Neural cell (in vitro differentiated cells): Measurements from ENCODE around the gene SLC16A2. TPM values are rescaled to one million over a fixed set of nuclear protein-coding genes. Genes with fewer than 3 reads are reported as not detected.

Experiments used
- H2AFZ ChIP-seq: fragments of 200-600, 300-800 bp; sonication (generic), shearing (Covaris generic); 2 replicates; pipeline ENCODE4 v1.6.0; 2014; ENCODE audit warnings: low read depth, mild to moderate bottlenecking, antibody characterized with exemption, low read length, moderate library complexity
- H3F3A ChIP-seq: fragments of 200-600 bp; shearing (Covaris generic); 2 replicates; pipeline ENCODE4 v1.6.1; 2016; ENCODE audit warnings: mild to moderate bottlenecking, moderate library complexity, mixed read lengths, antibody characterized with exemption, low read length; ENCODE audit not compliant: insufficient read depth, poor library complexity, severe bottlenecking
- H3K27ac ChIP-seq: fragments of 200-600, 300-800 bp; sonication (generic), shearing (Covaris generic); 2 replicates; pipeline ENCODE4 v1.5.1; 2014; ENCODE audit warnings: mild to moderate bottlenecking, low read length, moderate library complexity
- H3K27me3 ChIP-seq: fragments of 300-800, 200-600 bp; sonication (generic), shearing (Covaris generic); 2 replicates; pipeline ENCODE4 v1.6.0; 2014; ENCODE audit warnings: mild to moderate bottlenecking, low read depth, low read length, moderate library complexity; ENCODE audit not compliant: insufficient read depth
- H3K36me3 ChIP-seq: fragments of 300-800, 200-600 bp; sonication (generic), shearing (Covaris generic); 2 replicates; pipeline ENCODE4 v1.5.1; 2014; ENCODE audit warnings: mild to moderate bottlenecking, antibody characterized with exemption, low read length, moderate library complexity; ENCODE audit not compliant: insufficient read depth
- H3K4me2 ChIP-seq: fragments of 300-800, 200-600 bp; sonication (generic), shearing (Covaris generic); 2 replicates; pipeline ENCODE4 v1.6.0; 2014; ENCODE audit warnings: mild to moderate bottlenecking, low read length
- H3K4me3 ChIP-seq: fragments of 300-800, 200-600 bp; sonication (generic), shearing (Covaris generic); 2 replicates; pipeline ENCODE4 v1.5.1; 2014; ENCODE audit warnings: mild to moderate bottlenecking, low read length, moderate library complexity
- H3K79me2 ChIP-seq: fragments of 200-600 bp; shearing (Covaris generic); replicated peaks from 2 replicates; pipeline ENCODE4 v1.6.0; 2014; ENCODE audit warnings: mild to moderate bottlenecking, low read length, moderate library complexity; ENCODE audit not compliant: insufficient read depth
- H3K9ac ChIP-seq: fragments of 300-800, 200-600 bp; sonication (generic), shearing (Covaris generic); 2 replicates; pipeline ENCODE4 v1.6.1; 2016; ENCODE audit warnings: mild to moderate bottlenecking, low read length, mixed read lengths
- H3K9me2 ChIP-seq: fragments of 200-600 bp; shearing (Covaris generic); 2 replicates; pipeline ENCODE4 v1.6.1; 2016; ENCODE audit warnings: mild to moderate bottlenecking, low read length, mixed read lengths; ENCODE audit not compliant: insufficient read depth
- H3K9me3 ChIP-seq: fragments of 200-600, 300-800 bp; sonication (generic), shearing (Covaris generic); 2 replicates; pipeline ENCODE4 v1.6.1; 2016; ENCODE audit warnings: mild to moderate bottlenecking, mixed run types, low read length, moderate library complexity, mixed read lengths
- H4K20me1 ChIP-seq: fragments of 200-600 bp; shearing (Covaris generic); 2 replicates; pipeline ENCODE4 v1.6.1; 2016; ENCODE audit warnings: mild to moderate bottlenecking, mixed run types; ENCODE audit not compliant: insufficient read depth
- EP300 ChIP-seq: fragments of 450-650 bp; conservative IDR thresholded peaks from 2 replicates; pipeline ENCODE4 v1.6.1; 2014; ENCODE audit warnings: antibody characterized with exemption, mild to moderate bottlenecking, moderate library complexity; ENCODE audit not compliant: poor library complexity, severe bottlenecking
- EZH2 ChIP-seq: fragments of 200-600, 300-800 bp; shearing (Covaris generic), sonication (generic); IDR thresholded peaks from 2 replicates; pipeline ENCODE4 v1.6.1; 2014; ENCODE audit warnings: antibody characterized with exemption, low read length, borderline replicate concordance, mild to moderate bottlenecking; ENCODE audit not compliant: insufficient read depth, poor library complexity, severe bottlenecking
- MXI1 ChIP-seq: fragments of 450-650 bp; conservative IDR thresholded peaks from 2 replicates; pipeline ENCODE4 v1.6.1; 2014; ENCODE audit warnings: antibody characterized with exemption, mild to moderate bottlenecking; ENCODE audit not compliant: poor library complexity, severe bottlenecking
- POLR2AphosphoS5 ChIP-seq: IDR thresholded peaks from 2 replicates; pipeline ENCODE4 v1.6.1; 2012
- RAD21 ChIP-seq: fragments of 450-650 bp; conservative IDR thresholded peaks from 2 replicates; pipeline ENCODE4 v1.6.1; 2014; ENCODE audit warnings: antibody characterized with exemption, mild to moderate bottlenecking, moderate library complexity
- SMC3 ChIP-seq: fragments of 450-650 bp; conservative IDR thresholded peaks from 2 replicates; pipeline ENCODE4 v1.6.1; 2014; ENCODE audit warnings: antibody characterized with exemption, mild to moderate bottlenecking, moderate library complexity; ENCODE audit not compliant: poor library complexity
- TAF1 ChIP-seq: IDR thresholded peaks from 2 replicates; pipeline ENCODE4 v1.6.1; 2012; ENCODE audit warnings: low read depth
- polyA plus RNA-seq: library from polyadenylated mRNA; depleted of rRNA; stranded (reverse); fragments of >200 nt; gene quantifications from 2 replicates; pipeline ENCODE4 v1.2.3, GENCODE V29; 2014
- TF ChIP-seq, protein P1 (sequence below): fragments of 450-650 bp; IDR thresholded peaks from 2 replicates; pipeline ENCODE4 v1.5.1; 2014; ENCODE audit warnings: antibody characterized with exemption, mild to moderate bottlenecking, moderate library complexity; ENCODE audit not compliant: poor library complexity, severe bottlenecking
- TF ChIP-seq, protein P2 (sequence below): IDR thresholded peaks from 2 replicates; pipeline ENCODE4 v1.6.1; 2012; ENCODE audit warnings: borderline replicate concordance

Gene SLC16A2
- polyA plus RNA-seq, 1 donor from 2014 or later, result 14.5 TPM

DNA sequence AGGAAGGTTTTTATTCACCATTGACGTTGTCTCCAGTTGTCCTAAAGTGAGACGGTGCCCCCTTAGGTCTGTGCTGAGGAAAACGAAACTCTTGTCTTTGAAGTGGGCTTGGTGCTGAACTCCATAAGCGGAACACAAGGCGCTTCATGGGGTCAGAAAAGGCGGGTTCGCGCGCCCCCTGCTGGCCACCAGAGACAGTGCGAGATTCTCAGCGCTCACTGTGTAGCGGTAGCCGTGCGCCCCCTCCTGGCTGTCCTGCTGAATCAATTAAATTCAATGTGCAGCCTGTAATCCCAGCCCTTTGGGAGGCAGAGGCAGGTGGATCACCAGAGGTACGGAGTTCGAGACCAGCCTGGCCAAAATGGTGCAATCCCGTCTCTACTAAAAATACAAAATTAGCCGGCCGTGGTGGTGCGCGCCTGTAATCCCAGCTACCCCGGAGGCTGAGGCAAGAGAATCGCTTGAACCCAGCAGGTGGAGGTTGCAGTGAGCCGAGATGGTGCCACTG, 129.1 kb downstream of the SLC16A2 start:
- H3K27me3 ChIP-seq, result no peaks in the 10 kb centered on the region
- no peaks in the 10 kb centered on the region for H3K9me2 ChIP-seq
- H3F3A ChIP-seq, result no peaks in the 10 kb centered on the region
- H2AFZ ChIP-seq, result no peak overlapping the region
- H3K27ac ChIP-seq, result no peak overlapping the region
- H3K9ac ChIP-seq, result no peak overlapping the region
- H4K20me1 ChIP-seq, result no peaks in the 10 kb centered on the region
- H3K36me3 ChIP-seq, result no peaks in the 10 kb centered on the region
- H3K9me3 ChIP-seq, result no peaks in the 10 kb centered on the region
- H3K4me3 ChIP-seq, result no peak overlapping the region
- H3K79me2 ChIP-seq, result no peaks in the 10 kb centered on the region
- TF ChIP-seq SMC3 (peak; percentile 98), TAF1 (no peak), EP300 (no peak), MXI1 (no peak), POLR2AphosphoS5 (no peak), RAD21 (peak; percentile 95)
- TF ChIP-seq, protein P1, sequence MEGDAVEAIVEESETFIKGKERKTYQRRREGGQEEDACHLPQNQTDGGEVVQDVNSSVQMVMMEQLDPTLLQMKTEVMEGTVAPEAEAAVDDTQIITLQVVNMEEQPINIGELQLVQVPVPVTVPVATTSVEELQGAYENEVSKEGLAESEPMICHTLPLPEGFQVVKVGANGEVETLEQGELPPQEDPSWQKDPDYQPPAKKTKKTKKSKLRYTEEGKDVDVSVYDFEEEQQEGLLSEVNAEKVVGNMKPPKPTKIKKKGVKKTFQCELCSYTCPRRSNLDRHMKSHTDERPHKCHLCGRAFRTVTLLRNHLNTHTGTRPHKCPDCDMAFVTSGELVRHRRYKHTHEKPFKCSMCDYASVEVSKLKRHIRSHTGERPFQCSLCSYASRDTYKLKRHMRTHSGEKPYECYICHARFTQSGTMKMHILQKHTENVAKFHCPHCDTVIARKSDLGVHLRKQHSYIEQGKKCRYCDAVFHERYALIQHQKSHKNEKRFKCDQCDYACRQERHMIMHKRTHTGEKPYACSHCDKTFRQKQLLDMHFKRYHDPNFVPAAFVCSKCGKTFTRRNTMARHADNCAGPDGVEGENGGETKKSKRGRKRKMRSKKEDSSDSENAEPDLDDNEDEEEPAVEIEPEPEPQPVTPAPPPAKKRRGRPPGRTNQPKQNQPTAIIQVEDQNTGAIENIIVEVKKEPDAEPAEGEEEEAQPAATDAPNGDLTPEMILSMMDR, result peak; percentile 97
- TF ChIP-seq, protein P2, sequence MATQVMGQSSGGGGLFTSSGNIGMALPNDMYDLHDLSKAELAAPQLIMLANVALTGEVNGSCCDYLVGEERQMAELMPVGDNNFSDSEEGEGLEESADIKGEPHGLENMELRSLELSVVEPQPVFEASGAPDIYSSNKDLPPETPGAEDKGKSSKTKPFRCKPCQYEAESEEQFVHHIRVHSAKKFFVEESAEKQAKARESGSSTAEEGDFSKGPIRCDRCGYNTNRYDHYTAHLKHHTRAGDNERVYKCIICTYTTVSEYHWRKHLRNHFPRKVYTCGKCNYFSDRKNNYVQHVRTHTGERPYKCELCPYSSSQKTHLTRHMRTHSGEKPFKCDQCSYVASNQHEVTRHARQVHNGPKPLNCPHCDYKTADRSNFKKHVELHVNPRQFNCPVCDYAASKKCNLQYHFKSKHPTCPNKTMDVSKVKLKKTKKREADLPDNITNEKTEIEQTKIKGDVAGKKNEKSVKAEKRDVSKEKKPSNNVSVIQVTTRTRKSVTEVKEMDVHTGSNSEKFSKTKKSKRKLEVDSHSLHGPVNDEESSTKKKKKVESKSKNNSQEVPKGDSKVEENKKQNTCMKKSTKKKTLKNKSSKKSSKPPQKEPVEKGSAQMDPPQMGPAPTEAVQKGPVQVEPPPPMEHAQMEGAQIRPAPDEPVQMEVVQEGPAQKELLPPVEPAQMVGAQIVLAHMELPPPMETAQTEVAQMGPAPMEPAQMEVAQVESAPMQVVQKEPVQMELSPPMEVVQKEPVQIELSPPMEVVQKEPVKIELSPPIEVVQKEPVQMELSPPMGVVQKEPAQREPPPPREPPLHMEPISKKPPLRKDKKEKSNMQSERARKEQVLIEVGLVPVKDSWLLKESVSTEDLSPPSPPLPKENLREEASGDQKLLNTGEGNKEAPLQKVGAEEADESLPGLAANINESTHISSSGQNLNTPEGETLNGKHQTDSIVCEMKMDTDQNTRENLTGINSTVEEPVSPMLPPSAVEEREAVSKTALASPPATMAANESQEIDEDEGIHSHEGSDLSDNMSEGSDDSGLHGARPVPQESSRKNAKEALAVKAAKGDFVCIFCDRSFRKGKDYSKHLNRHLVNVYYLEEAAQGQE, result no peak
- no peak overlapping the region for H3K4me2 ChIP-seq

DNA sequence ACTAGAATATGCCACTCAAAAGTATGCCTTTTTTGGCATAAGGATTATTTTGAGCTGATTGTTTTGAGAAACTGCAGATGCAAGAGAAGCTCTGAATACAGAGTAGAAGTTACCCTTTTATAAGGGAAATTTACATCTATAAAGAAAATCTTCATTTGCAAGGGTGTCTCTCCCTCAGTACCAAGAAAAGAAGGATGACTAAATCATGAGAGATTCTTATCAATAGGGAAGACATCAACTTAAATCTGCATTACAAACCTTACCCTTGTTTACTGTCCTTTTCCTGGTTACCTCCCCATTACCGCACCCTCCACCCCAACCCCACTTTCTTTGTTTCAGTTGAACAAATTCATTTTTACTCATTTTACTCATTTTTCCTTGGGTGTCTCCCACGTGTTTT, 130.6 kb downstream of the SLC16A2 start:
- no peak overlapping the region for H2AFZ ChIP-seq
- H3K9me2 ChIP-seq, result no peaks in the 10 kb centered on the region
- H3K9ac ChIP-seq, result no peak overlapping the region
- no peaks in the 10 kb centered on the region for H4K20me1 ChIP-seq
- no peaks in the 10 kb centered on the region for H3K36me3 ChIP-seq
- no peaks in the 10 kb centered on the region for H3F3A ChIP-seq
- no peaks in the 10 kb centered on the region for H3K9me3 ChIP-seq
- H3K27ac ChIP-seq, result no peak overlapping the region
- TF ChIP-seq SMC3, result no peak
- TF ChIP-seq MXI1, result no peak
- TF ChIP-seq, protein P2, result no peak
- no peak for TF ChIP-seq POLR2AphosphoS5
- TF ChIP-seq, protein P1, result no peak
- no peak for TF ChIP-seq EZH2
- TF ChIP-seq EP300, result no peak
- TF ChIP-seq RAD21, result no peak
- no peak for TF ChIP-seq TAF1
- no peaks in the 10 kb centered on the region for H3K27me3 ChIP-seq
- no peak overlapping the region for H3K4me3 ChIP-seq
- H3K4me2 ChIP-seq, result no peak overlapping the region
- H3K79me2 ChIP-seq, result no peaks in the 10 kb centered on the region
